ENCODE data around the gene SCRT2. TPM values are rescaled to one million over a fixed set of nuclear protein-coding genes. Genes with fewer than 3 reads are reported as not detected.
A peak's percentile ranks its signal among the peaks of the same experiment; 100 is the strongest.

SCRT2 gene
- total and polyA plus RNA-seq, 4 experiments from 2014 or later = not detected

- Histone ChIP-seq H3K27me3 (ENCODE audit: insufficient read depth, low read length) (peaks cover 7% of the 10 kb centered on the region), H3K27ac (ENCODE audit: low read depth, low read length) (no peak overlapping the region), H3K36me3 (ENCODE audit: insufficient read depth, low read length) (no peaks in the 10 kb centered on the region), H3K4me1 (ENCODE audit: insufficient read depth, low read length) (peaks cover 9% of the 10 kb centered on the region), H3K9me3 (ENCODE audit: control insufficient read depth in 1 of 2, low read length in 2 of 2) (no peaks in the 10 kb centered on the region), H3K4me3 (ENCODE audit: low read length in 2 of 2) (no peak overlapping the region)
- H3K36me3 Mint-ChIP-seq = no peaks in the 10 kb centered on the region
- H3K9me3 Mint-ChIP-seq = peaks cover 0 to 1% (median 0%) of the 10 kb centered on the region in 8 donors
- no peak overlapping the region for H3K4me3 Mint-ChIP-seq
- ChIA-PET POLR2A (ENCODE audit: partially characterized antibody) (no interaction called here), CTCF (ENCODE audit: partially characterized antibody) (interaction anchor here (0.9 kb wide), 1 partner anchor 11 kb away, joined by 3 read pairs; no protein-coding TSS in a partner anchor)
- intact Hi-C loops (cut with micrococcal nuclease) = no loop called here
- no peak overlapping the region for H3K27ac Mint-ChIP-seq
- peaks cover 10 to 20% (median 15%) of the 10 kb centered on the region in 4 donors for H3K4me1 Mint-ChIP-seq
- H3K27me3 Mint-ChIP-seq = peaks cover 22 to 39% of the 10 kb centered on the region in 2 donors
- no peak for DNase-seq
These were observed 17.4 kb downstream of the SCRT2 start for GRCh38 chr20:658202-658601.

GRCh38 chr20:655726-656624, 19.6 kb downstream of the SCRT2 start:
- Histone ChIP-seq H3K4me3 (ENCODE audit: low read length in 2 of 2) (no peak overlapping the region), H3K4me1 (ENCODE audit: insufficient read depth, low read length) (peaks cover 28% of the 10 kb centered on the region), H3K27ac (ENCODE audit: low read depth, low read length) (no peak overlapping the region), H3K36me3 (ENCODE audit: insufficient read depth, low read length) (no peaks in the 10 kb centered on the region), H3K27me3 (ENCODE audit: insufficient read depth, low read length) (no peaks in the 10 kb centered on the region), H3K9me3 (ENCODE audit: control insufficient read depth in 1 of 2, low read length in 2 of 2) (no peaks in the 10 kb centered on the region)
- no peak overlapping the region for H3K27ac Mint-ChIP-seq
- peak overlapping the region in 5 of 8 donors; percentile 19 to 74 (median 61) for H3K4me3 Mint-ChIP-seq
- H3K4me1 Mint-ChIP-seq = peaks cover 21 to 33% (median 26%) of the 10 kb centered on the region in 4 donors
- H3K9me3 Mint-ChIP-seq = no peaks in the 10 kb centered on the region
- ChIA-PET CTCF (ENCODE audit: partially characterized antibody) (interaction anchor here (1.1 to 2.8 kb wide), 3 partner anchors 9 to 11 kb away, joined by 3 to 20 read pairs (median 3); no protein-coding TSS in a partner anchor), POLR2A (ENCODE audit: partially characterized antibody) (no interaction called here)
- H3K27me3 Mint-ChIP-seq = peaks cover 11 to 22% of the 10 kb centered on the region in 2 donors
- DNase-seq = no peak
- intact Hi-C loops (cut with micrococcal nuclease) = no loop called here
- H3K36me3 Mint-ChIP-seq = no peaks in the 10 kb centered on the region

DNA sequence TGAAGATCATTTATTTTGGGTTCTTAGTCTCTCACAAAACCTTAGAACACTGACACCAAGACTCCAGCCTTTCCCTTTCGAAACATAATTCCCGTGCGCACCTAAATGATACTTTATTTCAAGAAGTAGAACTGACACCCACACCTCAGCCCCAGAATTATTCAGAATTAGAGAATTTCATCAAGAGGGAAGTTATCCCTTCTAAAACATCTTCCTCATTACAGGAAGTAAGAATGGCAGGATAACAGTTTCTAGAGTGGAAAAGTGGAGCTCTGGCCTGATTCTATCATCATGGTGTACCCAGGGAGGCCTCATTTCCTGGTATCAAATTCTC, 21.2 kb downstream of the SCRT2 start:
- peaks cover 4 to 13% of the 10 kb centered on the region in 2 donors for H3K27me3 Mint-ChIP-seq
- Histone ChIP-seq H3K27ac (ENCODE audit: low read depth, low read length) (no peak overlapping the region), H3K4me1 (ENCODE audit: insufficient read depth, low read length) (peaks cover 28% of the 10 kb centered on the region), H3K9me3 (ENCODE audit: control insufficient read depth in 1 of 2, low read length in 2 of 2) (no peaks in the 10 kb centered on the region), H3K27me3 (ENCODE audit: insufficient read depth, low read length) (no peaks in the 10 kb centered on the region), H3K36me3 (ENCODE audit: insufficient read depth, low read length) (no peaks in the 10 kb centered on the region), H3K4me3 (ENCODE audit: low read length in 2 of 2) (no peak overlapping the region)
- peak overlapping the region in 6 of 7 donors; percentile 15 to 87 (median 66) for H3K27ac Mint-ChIP-seq
- ChIA-PET CTCF (ENCODE audit: partially characterized antibody) (interaction anchor here (1.0 to 2.8 kb wide), 4 partner anchors 9 to 13 kb away, joined by 3 to 20 read pairs (median 3); no protein-coding TSS in a partner anchor), POLR2A (ENCODE audit: partially characterized antibody) (no interaction called here)
- peaks cover 0 to 6% of the 10 kb centered on the region in 2 donors for H3K36me3 Mint-ChIP-seq
- H3K9me3 Mint-ChIP-seq = no peaks in the 10 kb centered on the region
- intact Hi-C loops (cut with micrococcal nuclease) = no loop called here
- DNase-seq = no peak
- peaks cover 22 to 45% (median 33%) of the 10 kb centered on the region in 4 donors for H3K4me1 Mint-ChIP-seq
- peak overlapping the region; percentile 68 to 90 (median 86) for H3K4me3 Mint-ChIP-seq

GRCh38 chr20:653590-654416, 21.8 kb downstream of the SCRT2 start:
- peaks cover under 1 to 9% of the 10 kb centered on the region in 2 donors for H3K36me3 Mint-ChIP-seq
- intact Hi-C loops (cut with micrococcal nuclease) = loop anchor here (2.0 kb wide), 1 partner anchor 13 kb away; no protein-coding TSS in a partner anchor

GRCh38 chr20:653110-653589, 22.5 kb downstream of the SCRT2 start, which contains the start of gene SRXN1:
Gene SRXN1 (minus strand): TSS chr20:653200. CDS start chr20:653185, 15 bp downstream.
- Histone ChIP-seq H3K36me3 (ENCODE audit: insufficient read depth, low read length) (peaks cover under 1% of the 10 kb centered on the region), H3K9me3 (ENCODE audit: control insufficient read depth in 1 of 2, low read length in 2 of 2) (no peaks in the 10 kb centered on the region), H3K27ac (ENCODE audit: low read depth, low read length) (peak within 1 kb of the TSS; percentile 50), H3K4me3 (ENCODE audit: low read length in 2 of 2) (peak within 1 kb of the TSS; percentile 17 to 57), H3K27me3 (ENCODE audit: insufficient read depth, low read length) (no peaks in the 10 kb centered on the region), H3K4me1 (ENCODE audit: insufficient read depth, low read length) (peaks cover 28% of the 10 kb centered on the region)
- peak within 1 kb of the TSS; percentile 85 to 90 (median 88) for H3K4me3 Mint-ChIP-seq
- POLR2A ChIA-PET (ENCODE audit: partially characterized antibody) = no interaction called here
- H3K36me3 Mint-ChIP-seq = peaks cover 7 to 15% of the 10 kb centered on the region in 2 donors
- intact Hi-C loops (cut with micrococcal nuclease) = loop anchor here (2.0 kb wide), 1 partner anchor 14 kb away; no protein-coding TSS in a partner anchor
- H3K9me3 Mint-ChIP-seq = peaks cover 0 to under 1% (median 0%) of the 10 kb centered on the region in 8 donors
- DNase-seq = peak; percentile 61 to 79 (median 65)
- peaks cover 22 to 45% (median 33%) of the 10 kb centered on the region in 4 donors for H3K4me1 Mint-ChIP-seq
- H3K27me3 Mint-ChIP-seq = peaks cover 4% of the 10 kb centered on the region in 2 donors
- H3K27ac Mint-ChIP-seq = peak within 1 kb of the TSS; percentile 65 to 92 (median 88)
- CTCF ChIA-PET (ENCODE audit: partially characterized antibody) = interaction anchor here (1.0 to 1.7 kb wide), 2 partner anchors 13 to 14 kb away, joined by 3 to 6 read pairs; no protein-coding TSS in a partner anchor

More at GRCh38 chr20:653590-654416, 21.8 kb downstream of the SCRT2 start:
- Mint-ChIP-seq H3K4me1 (peaks cover 22 to 45% (median 33%) of the 10 kb centered on the region in 4 donors), H3K27ac (peak overlapping the region; percentile 24 to 89 (median 70)), H3K27me3 (peaks cover 4 to 9% of the 10 kb centered on the region in 2 donors), H3K4me3 (peak overlapping the region; percentile 82 to 90 (median 86)), H3K9me3 (no peaks in the 10 kb centered on the region)
- H3K27ac ChIP-seq (ENCODE audit: low read depth, low read length) = peak overlapping the region; percentile 50
- ChIA-PET CTCF (ENCODE audit: partially characterized antibody) (interaction anchor here (1.0 kb wide), 1 partner anchor 13 kb away, joined by 3 read pairs; no protein-coding TSS in a partner anchor), POLR2A (ENCODE audit: partially characterized antibody) (no interaction called here)
- H3K27me3 ChIP-seq (ENCODE audit: insufficient read depth, low read length) = no peaks in the 10 kb centered on the region
- H3K4me3 ChIP-seq (ENCODE audit: low read length in 2 of 2) = peak overlapping the region in 1 of 2 donors; percentile 57
- H3K36me3 ChIP-seq (ENCODE audit: insufficient read depth, low read length) = no peaks in the 10 kb centered on the region
- H3K4me1 ChIP-seq (ENCODE audit: insufficient read depth, low read length) = peaks cover 28% of the 10 kb centered on the region
- H3K9me3 ChIP-seq (ENCODE audit: control insufficient read depth in 1 of 2, low read length in 2 of 2) = no peaks in the 10 kb centered on the region
- peak in 1 of 5 donors; percentile 5 for DNase-seq

DNA sequence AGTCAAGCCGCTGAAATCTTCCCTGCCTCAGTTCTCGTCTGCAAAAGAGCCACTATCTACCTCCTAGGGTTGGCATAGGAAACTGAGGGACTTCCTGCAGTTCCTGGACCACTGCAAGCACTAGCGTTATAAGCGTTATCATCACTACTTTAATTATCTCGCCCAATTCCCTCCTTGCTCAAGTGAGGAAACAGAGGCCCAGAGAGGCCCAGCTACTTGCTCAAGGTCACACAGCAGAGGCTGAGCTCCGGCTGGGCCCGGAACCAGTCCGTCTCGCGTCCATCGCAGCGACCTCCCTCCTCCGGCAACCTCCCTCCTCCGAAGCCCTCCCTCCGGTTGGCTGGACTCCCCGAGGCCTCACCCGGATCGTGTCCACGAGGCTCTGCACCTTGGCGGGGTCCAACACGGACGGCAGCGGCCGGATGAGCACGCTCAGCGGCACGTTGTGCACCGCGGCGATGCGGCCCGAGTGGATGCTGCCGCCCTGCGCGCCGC, 22.9 kb downstream of the SCRT2 start:
- H3K4me1 ChIP-seq (ENCODE audit: insufficient read depth, low read length) = peaks cover 28% of the 10 kb centered on the region
- H3K27ac ChIP-seq (ENCODE audit: low read depth, low read length) = peak overlapping the region; percentile 50
- intact Hi-C loops (cut with micrococcal nuclease) = loop anchor here (2.0 kb wide), 1 partner anchor 14 kb away; no protein-coding TSS in a partner anchor
- no peaks in the 10 kb centered on the region for H3K27me3 Mint-ChIP-seq
- peaks cover 5% of the 10 kb centered on the region for H3K36me3 ChIP-seq (ENCODE audit: insufficient read depth, low read length)
- H3K27ac Mint-ChIP-seq = peak overlapping the region; percentile 65 to 92 (median 86)
- no peaks in the 10 kb centered on the region for H3K9me3 ChIP-seq (ENCODE audit: control insufficient read depth in 1 of 2, low read length in 2 of 2)
- peak in 1 of 5 donors; percentile 3 for DNase-seq
- H3K9me3 Mint-ChIP-seq = peaks cover 0 to 3% (median 0%) of the 10 kb centered on the region in 8 donors
- no peaks in the 10 kb centered on the region for H3K27me3 ChIP-seq (ENCODE audit: insufficient read depth, low read length)
- H3K36me3 Mint-ChIP-seq = peaks cover 12 to 20% of the 10 kb centered on the region in 2 donors
- peak overlapping the region; percentile 66 to 89 (median 84) for H3K4me3 Mint-ChIP-seq
- POLR2A ChIA-PET (ENCODE audit: partially characterized antibody) = interaction anchor here (0.6 kb wide), 1 partner anchor 110 kb away, joined by 4 read pairs; no protein-coding TSS in a partner anchor
- peaks cover 22 to 45% (median 33%) of the 10 kb centered on the region in 4 donors for H3K4me1 Mint-ChIP-seq
- CTCF ChIA-PET (ENCODE audit: partially characterized antibody) = interaction anchor here (0.6 to 1.8 kb wide), 5 partner anchors 11 to 109 kb away, joined by 3 to 6 read pairs (median 4); partner anchors contain the start of gene CSNK2A1
- H3K4me3 ChIP-seq (ENCODE audit: low read length in 2 of 2) = peak overlapping the region; percentile 17 to 57
